Keratinocyte (primary cell): ENCODE measurements around the gene FAF1. TPM values are rescaled to one million over a fixed set of nuclear protein-coding genes. Genes with fewer than 3 reads are reported as not detected.

ENCODE experiments used
- DNase-seq: peaks from one replicate; pipeline ENCODE4 v3.0.0-alpha.2; 2011; ENCODE audit warnings: low read depth, missing footprints, low spot score
- FAIRE-seq: peaks from 2 replicates; lab custom pipeline; 2011; peaks lifted over from hg19 to GRCh38; lab: Jason Lieb, UNC
- H2AFZ ChIP-seq: 2 replicates; pipeline ENCODE4 v1.6.0; 2012; ENCODE audit warnings: low read length, control low read depth, inconsistent platforms; ENCODE audit not compliant: control insufficient read depth
- H3K27ac ChIP-seq: 2 replicates; pipeline ENCODE4 v1.5.1; 2011; ENCODE audit warnings: low read length; ENCODE audit not compliant: control insufficient read depth, insufficient read depth
- H3K27me3 ChIP-seq: 3 replicates; pipeline ENCODE4 v1.6.0; 2011; ENCODE audit warnings: low read length; ENCODE audit not compliant: control insufficient read depth, insufficient read depth; ENCODE audit errors: extremely low read depth
- H3K36me3 ChIP-seq, 2 experiments: 2 replicates in 1 of 2; 3 replicates in 1 of 2; pipeline ENCODE4 v1.5.1; 2011; ENCODE audit warnings: low read length in 2 of 2, mild to moderate bottlenecking in 1 of 2; ENCODE audit not compliant: control insufficient read depth in 2 of 2, insufficient read depth in 2 of 2; ENCODE audit errors: extremely low read depth in 1 of 2
- H3K4me1 ChIP-seq: 3 replicates; pipeline ENCODE4 v1.5.1; 2011; ENCODE audit warnings: low read length; ENCODE audit not compliant: control insufficient read depth, insufficient read depth; ENCODE audit errors: extremely low read depth
- H3K4me2 ChIP-seq: 3 replicates; pipeline ENCODE4 v1.6.0; 2011; ENCODE audit warnings: low read depth, low read length; ENCODE audit not compliant: control insufficient read depth, insufficient read depth; ENCODE audit errors: extremely low read depth
- H3K4me3 ChIP-seq, 3 experiments: fragments of 200-600 bp in 1 of 3; sonication (generic) in 1 of 3; 2 replicates in 2 of 3; 3 replicates in 1 of 3; pipeline ENCODE4 v1.5.1; 2011 to 2016; ENCODE audit warnings: low read length in 3 of 3, mild to moderate bottlenecking in 3 of 3, control low read depth in 2 of 3, inconsistent platforms in 1 of 3, low read depth in 1 of 3, mixed read lengths in 1 of 3, mixed run types in 1 of 3, moderate library complexity in 1 of 3; ENCODE audit not compliant: control insufficient read depth in 2 of 3, insufficient read depth in 2 of 3; ENCODE audit errors: extremely low read depth in 1 of 3
- H3K79me2 ChIP-seq: 2 replicates; pipeline ENCODE4 v1.6.0; 2012; ENCODE audit warnings: low read length; ENCODE audit not compliant: control insufficient read depth, insufficient read depth
- H3K9ac ChIP-seq: 3 replicates; pipeline ENCODE4 v1.6.0; 2011; ENCODE audit warnings: low read length; ENCODE audit not compliant: control insufficient read depth, insufficient read depth; ENCODE audit errors: extremely low read depth
- H3K9me1 ChIP-seq: 3 replicates; pipeline ENCODE4 v1.6.0; 2011; ENCODE audit warnings: low read length; ENCODE audit not compliant: control insufficient read depth, insufficient read depth; ENCODE audit errors: extremely low read depth
- H3K9me3 ChIP-seq: 2 replicates; pipeline ENCODE4 v1.5.1; 2012; ENCODE audit warnings: low read depth, low read length; ENCODE audit not compliant: control insufficient read depth
- H4K20me1 ChIP-seq: 3 replicates; pipeline ENCODE4 v1.6.0; 2011; ENCODE audit warnings: low read length; ENCODE audit not compliant: control insufficient read depth, insufficient read depth; ENCODE audit errors: extremely low read depth
- EZH2 ChIP-seq: IDR thresholded peaks from one replicate; pipeline ENCODE4 v1.6.1; 2012; ENCODE audit warnings: inconsistent platforms, mild to moderate bottlenecking, low read length, moderate library complexity
- dilution Hi-C: fragments of 300-500 bp; cut with MboI; formaldehyde crosslinking; loops from one replicate; pipeline ENCODE4 v1.7.0; 2020; ENCODE audit warnings: low sequenced_read_pairs; ENCODE audit not compliant: extremely low pct_ligation_motif_present
- polyA plus RNA-seq, 5 experiments: library from polyadenylated mRNA; depleted of rRNA in 3 of 5; stranded (reverse) in 3 of 5; stranded (forward) in 1 of 5; unstranded in 1 of 5; fragments of >200 nt; gene quantifications; 1 replicate in 1 of 5; 2 replicates in 3 of 5; 3 replicates in 1 of 5; pipeline versions ENCODE4 v1.2.1 to v1.2.3, GENCODE V29; 2011 to 2012; ENCODE audit warnings: missing spikeins in 2 of 5, low read depth in 1 of 5, low replicate concordance in 1 of 5
- TF ChIP-seq, protein P1 (sequence below), 3 experiments: IDR thresholded peaks in 1 of 3; conservative IDR thresholded peaks in 1 of 3; optimal IDR thresholded peaks in 1 of 3; 2 replicates in 2 of 3; 3 replicates in 1 of 3; pipeline versions ENCODE3 to v1.5.1; 2011; ENCODE audit warnings: low read length in 3 of 3, mild to moderate bottlenecking in 3 of 3, moderate library complexity in 2 of 3, control low read depth in 1 of 3, inconsistent platforms in 1 of 3; ENCODE audit not compliant: insufficient read depth in 2 of 3; ENCODE audit errors: extremely low read depth in 1 of 3

The FAF1 gene
- polyA plus RNA-seq, 1 donor (not counting 4 experiments of a cell fraction or from before 2014, with no cell fraction given): 33.1 TPM

- no peak for TF ChIP-seq EZH2
- TF ChIP-seq, protein P1, sequence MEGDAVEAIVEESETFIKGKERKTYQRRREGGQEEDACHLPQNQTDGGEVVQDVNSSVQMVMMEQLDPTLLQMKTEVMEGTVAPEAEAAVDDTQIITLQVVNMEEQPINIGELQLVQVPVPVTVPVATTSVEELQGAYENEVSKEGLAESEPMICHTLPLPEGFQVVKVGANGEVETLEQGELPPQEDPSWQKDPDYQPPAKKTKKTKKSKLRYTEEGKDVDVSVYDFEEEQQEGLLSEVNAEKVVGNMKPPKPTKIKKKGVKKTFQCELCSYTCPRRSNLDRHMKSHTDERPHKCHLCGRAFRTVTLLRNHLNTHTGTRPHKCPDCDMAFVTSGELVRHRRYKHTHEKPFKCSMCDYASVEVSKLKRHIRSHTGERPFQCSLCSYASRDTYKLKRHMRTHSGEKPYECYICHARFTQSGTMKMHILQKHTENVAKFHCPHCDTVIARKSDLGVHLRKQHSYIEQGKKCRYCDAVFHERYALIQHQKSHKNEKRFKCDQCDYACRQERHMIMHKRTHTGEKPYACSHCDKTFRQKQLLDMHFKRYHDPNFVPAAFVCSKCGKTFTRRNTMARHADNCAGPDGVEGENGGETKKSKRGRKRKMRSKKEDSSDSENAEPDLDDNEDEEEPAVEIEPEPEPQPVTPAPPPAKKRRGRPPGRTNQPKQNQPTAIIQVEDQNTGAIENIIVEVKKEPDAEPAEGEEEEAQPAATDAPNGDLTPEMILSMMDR (optimal IDR thresholded peaks at IDR 0.05 in 1 of 3, IDR thresholded peaks at IDR 0.05 in 1 of 3, conservative IDR thresholded peaks at IDR 0.05 in 1 of 3; ENCODE audit: extremely low read depth in 1 of 3, insufficient read depth in 2 of 3, low read length in 3 of 3): no peak
- DNase-seq: no peak
- H3K9me1 ChIP-seq: no peaks in the 10 kb centered on the region
- no peaks in the 10 kb centered on the region for H3K9me3 ChIP-seq
- H3K4me2 ChIP-seq: no peak overlapping the region
- FAIRE-seq: no peak
- H3K36me3 ChIP-seq: no peaks in the 10 kb centered on the region
- no peak overlapping the region for H3K9ac ChIP-seq
- H3K4me3 ChIP-seq: no peak overlapping the region
- H2AFZ ChIP-seq: no peak overlapping the region
- H3K4me1 ChIP-seq: no peaks in the 10 kb centered on the region
- H3K27me3 ChIP-seq: no peaks in the 10 kb centered on the region
- dilution Hi-C loops: no loop called here
- no peaks in the 10 kb centered on the region for H3K79me2 ChIP-seq
- no peak overlapping the region for H3K27ac ChIP-seq
- no peaks in the 10 kb centered on the region for H4K20me1 ChIP-seq
These were observed 25.0 kb upstream of the FAF1 start for GRCh38 chr1:50985094-50985493.

DNA sequence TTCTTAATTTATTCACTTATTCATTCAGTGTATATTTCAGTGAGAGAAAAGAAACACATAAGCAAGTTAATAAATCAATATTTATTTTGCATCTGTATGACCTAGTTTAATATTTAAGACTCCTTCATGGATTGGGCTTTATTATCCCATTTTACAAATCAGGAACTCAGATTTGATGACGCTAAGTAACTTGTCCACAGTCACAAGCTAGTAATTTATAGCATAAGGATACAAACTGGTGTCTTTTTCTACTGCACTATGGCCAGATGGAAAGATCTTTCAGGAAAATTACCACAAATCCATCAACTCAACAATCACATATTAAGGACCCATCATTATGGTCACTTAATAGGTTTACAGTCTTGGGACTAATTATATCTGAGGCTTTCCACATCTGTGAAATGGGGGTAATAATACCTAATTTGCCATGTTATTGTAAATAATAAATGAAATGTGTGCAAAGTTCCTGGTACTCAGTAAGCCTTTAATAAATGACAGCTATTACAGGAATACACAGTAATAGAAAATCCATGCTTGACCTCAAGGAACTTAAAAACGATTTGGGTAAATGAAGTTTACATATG, 23.2 kb upstream of the FAF1 start:
- Histone ChIP-seq H3K4me2 (no peak overlapping the region), H3K27me3 (no peaks in the 10 kb centered on the region), H3K36me3 (no peaks in the 10 kb centered on the region), H3K27ac (no peak overlapping the region), H3K9me1 (no peaks in the 10 kb centered on the region), H3K9ac (no peak overlapping the region), H3K79me2 (no peaks in the 10 kb centered on the region), H3K9me3 (no peaks in the 10 kb centered on the region), H4K20me1 (no peaks in the 10 kb centered on the region), H2AFZ (no peak overlapping the region), H3K4me3 (no peak overlapping the region), H3K4me1 (peaks cover 7% of the 10 kb centered on the region)
- TF ChIP-seq, protein P1 (optimal IDR thresholded peaks at IDR 0.05 in 1 of 3, IDR thresholded peaks at IDR 0.05 in 1 of 3, conservative IDR thresholded peaks at IDR 0.05 in 1 of 3; ENCODE audit: extremely low read depth in 1 of 3, insufficient read depth in 2 of 3, low read length in 3 of 3): no peak
- no peak for TF ChIP-seq EZH2
- DNase-seq (no peak), FAIRE-seq (no peak)
- dilution Hi-C loops: no loop called here
